ENCODE data around the gene SFR1.
"Not testable (repeated sequence)": the region's sequence is repeated elsewhere in the genome, so short reads cannot be mapped to it uniquely, and the experiment has no call there.

Gene SFR1

GRCh38 chr10:104127411-104127810, 5.4 kb downstream of the SFR1 start:
- Mint-ChIP-seq H3K4me3 (no peak overlapping the region), H3K9me3 (no peaks in the 10 kb centered on the region), H3K27ac (no peak overlapping the region), H3K4me1 (peaks cover 25% of the 10 kb centered on the region), H3K36me3 (peaks cover 4% of the 10 kb centered on the region), H3K27me3 (no peaks in the 10 kb centered on the region)

GRCh38 chr10:104128214-104128613, 6.2 kb downstream of the SFR1 start:
- Mint-ChIP-seq H3K4me3 (no peak overlapping the region), H3K27ac (no peak overlapping the region), H3K4me1 (peaks cover 17% of the 10 kb centered on the region), H3K27me3 (peaks cover 3% of the 10 kb centered on the region), H3K36me3 (peaks cover 4% of the 10 kb centered on the region), H3K9me3 (no peaks in the 10 kb centered on the region)

GRCh38 chr10:104130041-104130440, 8.1 kb downstream of the SFR1 start:
- H3K4me3 Mint-ChIP-seq, result no peak overlapping the region
- peaks cover 4% of the 10 kb centered on the region for H3K36me3 Mint-ChIP-seq
- H3K9me3 Mint-ChIP-seq, result no peaks in the 10 kb centered on the region
- no peak overlapping the region for H3K27ac Mint-ChIP-seq
- H3K4me1 Mint-ChIP-seq, result peaks cover 9% of the 10 kb centered on the region
- peaks cover 3% of the 10 kb centered on the region for H3K27me3 Mint-ChIP-seq

GRCh38 chr10:104138131-104138530, 16.2 kb downstream of the SFR1 start:
- no peak overlapping the region for H3K4me3 Mint-ChIP-seq
- H3K36me3 Mint-ChIP-seq, result no peaks in the 10 kb centered on the region
- H3K9me3 Mint-ChIP-seq, result no peaks in the 10 kb centered on the region
- H3K27ac Mint-ChIP-seq, result no peak overlapping the region
- no peaks in the 10 kb centered on the region for H3K4me1 Mint-ChIP-seq
- peaks cover 4% of the 10 kb centered on the region for H3K27me3 Mint-ChIP-seq

GRCh38 chr10:104139221-104139620, 17.2 kb downstream of the SFR1 start:
- H3K27me3 Mint-ChIP-seq, result peaks cover 9% of the 10 kb centered on the region
- no peaks in the 10 kb centered on the region for H3K36me3 Mint-ChIP-seq
- peak overlapping the region; percentile 44 for H3K27ac Mint-ChIP-seq
- no peaks in the 10 kb centered on the region for H3K9me3 Mint-ChIP-seq
- H3K4me1 Mint-ChIP-seq, result no peaks in the 10 kb centered on the region
- H3K4me3 Mint-ChIP-seq, result no peak overlapping the region

GRCh38 chr10:104142081-104142480, 20.1 kb downstream of the SFR1 start:
- H3K4me3 Mint-ChIP-seq, result no peak overlapping the region
- no peaks in the 10 kb centered on the region for H3K4me1 Mint-ChIP-seq
- no peak overlapping the region for H3K27ac Mint-ChIP-seq
- H3K27me3 Mint-ChIP-seq, result peaks cover 12% of the 10 kb centered on the region
- no peaks in the 10 kb centered on the region for H3K9me3 Mint-ChIP-seq
- H3K36me3 Mint-ChIP-seq, result no peaks in the 10 kb centered on the region

GRCh38 chr10:104143829-104144228, 21.9 kb downstream of the SFR1 start:
- H3K4me3 Mint-ChIP-seq, result no peak overlapping the region
- no peaks in the 10 kb centered on the region for H3K9me3 Mint-ChIP-seq
- H3K4me1 Mint-ChIP-seq, result no peaks in the 10 kb centered on the region
- no peak overlapping the region for H3K27ac Mint-ChIP-seq
- peaks cover 12% of the 10 kb centered on the region for H3K27me3 Mint-ChIP-seq
- no peaks in the 10 kb centered on the region for H3K36me3 Mint-ChIP-seq

GRCh38 chr10:104144931-104145330, 23.0 kb downstream of the SFR1 start:
- peaks cover 14% of the 10 kb centered on the region for H3K27me3 Mint-ChIP-seq
- H3K36me3 Mint-ChIP-seq, result no peaks in the 10 kb centered on the region
- no peak overlapping the region for H3K4me3 Mint-ChIP-seq
- H3K9me3 Mint-ChIP-seq, result no peaks in the 10 kb centered on the region
- H3K27ac Mint-ChIP-seq, result no peak overlapping the region
- H3K4me1 Mint-ChIP-seq, result no peaks in the 10 kb centered on the region

- Mint-ChIP-seq H3K27me3 (peaks cover 15% of the 10 kb centered on the region), H3K36me3 (peaks cover 11% of the 10 kb centered on the region), H3K27ac (no peak overlapping the region), H3K9me3 (peaks cover 3% of the 10 kb centered on the region), H3K4me1 (no peaks in the 10 kb centered on the region), H3K4me3 (no peak overlapping the region)
Measured at GRCh38 chr10:104146882-104147281, 24.9 kb downstream of the SFR1 start.

GRCh38 chr10:104150139-104150538, 28.2 kb downstream of the SFR1 start:
- peaks cover 6% of the 10 kb centered on the region for H3K9me3 Mint-ChIP-seq
- H3K4me1 Mint-ChIP-seq, result no peaks in the 10 kb centered on the region
- H3K4me3 Mint-ChIP-seq, result no peak overlapping the region
- peaks cover 15% of the 10 kb centered on the region for H3K36me3 Mint-ChIP-seq
- no peak overlapping the region for H3K27ac Mint-ChIP-seq
- H3K27me3 Mint-ChIP-seq, result peaks cover 15% of the 10 kb centered on the region

GRCh38 chr10:104151737-104152136, 29.8 kb downstream of the SFR1 start:
- Mint-ChIP-seq H3K9me3 (peaks cover 6% of the 10 kb centered on the region), H3K27me3 (peaks cover 18% of the 10 kb centered on the region), H3K27ac (no peak overlapping the region), H3K36me3 (peaks cover 15% of the 10 kb centered on the region), H3K4me3 (no peak overlapping the region), H3K4me1 (no peaks in the 10 kb centered on the region)

GRCh38 chr10:104155591-104155990, 33.6 kb downstream of the SFR1 start:
- Mint-ChIP-seq H3K27me3 (peaks cover 15% of the 10 kb centered on the region), H3K27ac (no peak overlapping the region), H3K9me3 (peaks cover 6% of the 10 kb centered on the region), H3K4me1 (no peaks in the 10 kb centered on the region), H3K36me3 (peaks cover 13% of the 10 kb centered on the region), H3K4me3 (no peak overlapping the region)

- H3K4me1 Mint-ChIP-seq, result peaks cover 22% of the 10 kb centered on the region
- H3K27ac Mint-ChIP-seq, result peak overlapping the region; percentile 15
- peak overlapping the region; percentile 12 for H3K4me3 Mint-ChIP-seq
- no peaks in the 10 kb centered on the region for H3K9me3 Mint-ChIP-seq
- H3K36me3 Mint-ChIP-seq, result peaks cover 2% of the 10 kb centered on the region
- H3K27me3 Mint-ChIP-seq, result no peaks in the 10 kb centered on the region
Measured at GRCh38 chr10:104170610-104171254, 48.8 kb downstream of the SFR1 start.

GRCh38 chr10:104174136-104174535, 52.2 kb downstream of the SFR1 start:
- H3K4me1 Mint-ChIP-seq, result peaks cover 22% of the 10 kb centered on the region
- H3K27me3 Mint-ChIP-seq, result not testable (repeated sequence)

More at GRCh38 chr10:104174136-104174535, 52.2 kb downstream of the SFR1 start:
- H3K36me3 Mint-ChIP-seq, H3K9me3 Mint-ChIP-seq, H3K4me3 Mint-ChIP-seq, H3K27ac Mint-ChIP-seq: not testable (repeated sequence)

All from activated naive CD4-positive, alpha-beta T cell treated with anti-CD3 and anti-CD28 coated beads, Interleukin-2, amount 50 U/mL, for 24 hours (primary cell).